ENCODE results near the gene ZNF587B.

DNA sequence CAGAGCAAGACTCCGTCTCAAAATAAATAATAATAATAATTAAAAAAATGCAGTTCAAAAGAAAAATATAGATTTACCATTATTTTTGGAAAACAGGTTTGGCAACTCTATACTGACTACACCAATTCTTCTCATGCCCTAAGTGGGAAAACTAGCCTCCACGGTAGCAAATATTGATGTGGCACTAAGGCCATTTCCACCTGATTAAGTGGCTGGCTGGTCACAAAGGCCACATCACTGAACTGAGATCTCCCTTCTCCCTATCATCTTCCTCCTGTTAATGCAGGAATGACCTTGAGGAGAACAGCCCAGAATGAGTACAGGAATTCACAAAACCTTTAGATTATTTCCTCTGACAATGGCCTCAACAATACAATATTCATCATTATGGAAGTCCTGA, 40.1 kb downstream of the ZNF587B start:
- TF ChIP-seq, protein P1, sequence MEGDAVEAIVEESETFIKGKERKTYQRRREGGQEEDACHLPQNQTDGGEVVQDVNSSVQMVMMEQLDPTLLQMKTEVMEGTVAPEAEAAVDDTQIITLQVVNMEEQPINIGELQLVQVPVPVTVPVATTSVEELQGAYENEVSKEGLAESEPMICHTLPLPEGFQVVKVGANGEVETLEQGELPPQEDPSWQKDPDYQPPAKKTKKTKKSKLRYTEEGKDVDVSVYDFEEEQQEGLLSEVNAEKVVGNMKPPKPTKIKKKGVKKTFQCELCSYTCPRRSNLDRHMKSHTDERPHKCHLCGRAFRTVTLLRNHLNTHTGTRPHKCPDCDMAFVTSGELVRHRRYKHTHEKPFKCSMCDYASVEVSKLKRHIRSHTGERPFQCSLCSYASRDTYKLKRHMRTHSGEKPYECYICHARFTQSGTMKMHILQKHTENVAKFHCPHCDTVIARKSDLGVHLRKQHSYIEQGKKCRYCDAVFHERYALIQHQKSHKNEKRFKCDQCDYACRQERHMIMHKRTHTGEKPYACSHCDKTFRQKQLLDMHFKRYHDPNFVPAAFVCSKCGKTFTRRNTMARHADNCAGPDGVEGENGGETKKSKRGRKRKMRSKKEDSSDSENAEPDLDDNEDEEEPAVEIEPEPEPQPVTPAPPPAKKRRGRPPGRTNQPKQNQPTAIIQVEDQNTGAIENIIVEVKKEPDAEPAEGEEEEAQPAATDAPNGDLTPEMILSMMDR (IDR thresholded peaks at IDR 0.05; ENCODE audit: borderline replicate concordance, extremely low read depth, low read length, poor library complexity, severe bottlenecking): no peak
- TF ChIP-seq EZH2 (IDR thresholded peaks at IDR 0.05; ENCODE audit: borderline replicate concordance, low read depth, low read length, severe bottlenecking): no peak
